B cell (primary cell): ENCODE data around the gene GNAS.

ENCODE experiments used
- EZH2 ChIP-seq: IDR thresholded peaks from 2 replicates; pipeline ENCODE4 v1.6.1; 2012; ENCODE audit warnings: borderline replicate concordance, low read depth, mild to moderate bottlenecking, moderate library complexity, low read length; ENCODE audit not compliant: insufficient read depth, poor library complexity, severe bottlenecking
- TF ChIP-seq, protein P1 (sequence below): fragments of 200-600 bp; IDR thresholded peaks from one replicate; pipeline ENCODE4 v1.8.0; 2022; ENCODE audit warnings: antibody characterized with exemption, mild to moderate bottlenecking

DNA sequence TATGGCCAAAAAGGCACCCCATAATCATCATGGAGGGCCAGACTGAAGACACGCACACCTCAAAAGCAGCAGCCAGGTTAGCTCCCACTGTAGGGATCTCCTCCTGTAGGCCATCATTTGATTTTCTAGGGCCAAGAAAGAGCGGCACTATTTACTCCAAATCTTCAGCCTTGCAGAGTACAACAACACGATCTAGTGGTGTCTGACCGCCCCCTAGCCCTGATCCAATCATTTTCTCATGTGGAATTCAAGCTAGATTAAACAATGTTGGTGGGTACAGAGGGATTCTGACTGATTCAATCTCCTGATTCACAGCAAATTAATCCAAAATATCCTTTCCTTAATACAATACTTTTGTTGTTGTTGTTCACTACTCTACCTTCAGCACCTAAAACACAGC lies 14.3 kb upstream of the GNAS start:
- TF ChIP-seq, protein P1, sequence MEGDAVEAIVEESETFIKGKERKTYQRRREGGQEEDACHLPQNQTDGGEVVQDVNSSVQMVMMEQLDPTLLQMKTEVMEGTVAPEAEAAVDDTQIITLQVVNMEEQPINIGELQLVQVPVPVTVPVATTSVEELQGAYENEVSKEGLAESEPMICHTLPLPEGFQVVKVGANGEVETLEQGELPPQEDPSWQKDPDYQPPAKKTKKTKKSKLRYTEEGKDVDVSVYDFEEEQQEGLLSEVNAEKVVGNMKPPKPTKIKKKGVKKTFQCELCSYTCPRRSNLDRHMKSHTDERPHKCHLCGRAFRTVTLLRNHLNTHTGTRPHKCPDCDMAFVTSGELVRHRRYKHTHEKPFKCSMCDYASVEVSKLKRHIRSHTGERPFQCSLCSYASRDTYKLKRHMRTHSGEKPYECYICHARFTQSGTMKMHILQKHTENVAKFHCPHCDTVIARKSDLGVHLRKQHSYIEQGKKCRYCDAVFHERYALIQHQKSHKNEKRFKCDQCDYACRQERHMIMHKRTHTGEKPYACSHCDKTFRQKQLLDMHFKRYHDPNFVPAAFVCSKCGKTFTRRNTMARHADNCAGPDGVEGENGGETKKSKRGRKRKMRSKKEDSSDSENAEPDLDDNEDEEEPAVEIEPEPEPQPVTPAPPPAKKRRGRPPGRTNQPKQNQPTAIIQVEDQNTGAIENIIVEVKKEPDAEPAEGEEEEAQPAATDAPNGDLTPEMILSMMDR: no peak
- no peak for TF ChIP-seq EZH2
